ENCODE measurements around the gene IFT172.
A peak's percentile ranks its signal among the peaks of the same experiment; 100 is the strongest.
"Not testable (repeated sequence)": the region's sequence is repeated elsewhere in the genome, so short reads cannot be mapped to it uniquely, and the experiment has no call there.

Gene IFT172

DNA sequence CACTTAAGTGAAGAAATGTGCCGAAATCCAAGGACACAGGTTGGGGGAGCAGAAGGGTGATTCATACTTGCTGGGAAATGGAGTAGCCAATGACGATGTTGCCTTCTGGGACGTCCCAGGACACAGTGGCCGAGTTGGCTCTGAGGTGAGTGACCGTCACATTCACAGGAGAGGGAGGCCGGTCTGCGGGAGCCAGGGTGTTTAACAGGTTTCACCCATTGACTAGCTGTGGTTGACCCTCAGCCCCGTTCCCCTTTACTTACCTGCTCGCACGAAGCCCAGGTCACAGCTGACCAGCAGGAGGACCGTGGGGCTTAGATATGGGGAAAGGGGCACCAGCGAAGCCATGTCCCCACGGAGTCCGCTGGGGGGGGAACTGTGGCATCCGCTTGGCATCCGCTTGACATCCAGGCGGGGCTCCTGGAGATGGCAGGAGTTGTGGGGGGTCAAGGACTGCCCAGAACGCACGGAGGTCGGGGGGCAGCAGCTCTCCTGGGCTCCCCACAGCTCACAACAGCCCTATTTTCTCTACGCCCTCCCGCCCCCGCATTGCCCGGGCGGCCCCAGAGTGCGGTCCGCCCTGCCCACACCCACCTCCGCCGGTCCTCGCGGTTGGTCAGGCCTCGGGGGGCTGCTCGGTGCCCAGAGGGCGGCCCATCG, 4.9 kb upstream of the IFT172 start:
- DNase-seq: no peak

DNA sequence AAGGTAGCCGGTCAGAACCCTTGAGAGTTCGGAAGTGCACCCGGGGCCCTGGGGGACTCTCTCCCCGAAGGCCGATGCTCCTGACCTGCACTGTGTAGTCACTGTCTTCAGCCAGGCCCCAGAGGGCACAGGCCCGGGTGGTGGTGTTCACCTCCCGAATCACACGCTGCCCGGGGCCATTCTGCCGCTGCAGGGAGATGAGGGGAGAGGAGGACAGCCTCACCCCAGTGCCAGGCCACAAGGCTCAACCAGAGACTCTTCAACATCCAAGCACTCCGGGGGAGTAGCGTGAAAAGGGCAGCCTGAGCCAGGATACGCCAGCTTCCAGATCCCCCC, 4.4 kb upstream of the IFT172 start:
- DNase-seq: no peak

DNA sequence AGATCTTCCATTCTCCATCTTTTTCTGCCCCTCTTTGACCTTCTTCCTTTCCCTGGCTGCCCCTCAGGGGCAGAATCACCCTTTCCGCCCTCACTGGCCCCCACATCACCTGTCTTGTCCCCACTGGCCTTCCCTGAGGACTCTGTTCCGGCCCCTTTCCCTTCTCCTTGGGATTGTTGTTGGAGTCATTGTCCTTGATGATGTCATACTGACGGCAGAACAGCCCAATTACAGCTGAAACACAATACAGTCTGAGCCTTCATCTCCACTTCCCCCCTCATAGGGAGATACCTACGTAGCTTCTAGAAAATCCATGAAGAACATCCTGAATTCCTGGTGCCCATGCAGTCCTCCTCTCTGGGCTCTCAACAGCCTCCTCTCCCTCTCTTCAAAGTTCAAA, 3.0 kb upstream of the IFT172 start:
- no peak for DNase-seq

DNA sequence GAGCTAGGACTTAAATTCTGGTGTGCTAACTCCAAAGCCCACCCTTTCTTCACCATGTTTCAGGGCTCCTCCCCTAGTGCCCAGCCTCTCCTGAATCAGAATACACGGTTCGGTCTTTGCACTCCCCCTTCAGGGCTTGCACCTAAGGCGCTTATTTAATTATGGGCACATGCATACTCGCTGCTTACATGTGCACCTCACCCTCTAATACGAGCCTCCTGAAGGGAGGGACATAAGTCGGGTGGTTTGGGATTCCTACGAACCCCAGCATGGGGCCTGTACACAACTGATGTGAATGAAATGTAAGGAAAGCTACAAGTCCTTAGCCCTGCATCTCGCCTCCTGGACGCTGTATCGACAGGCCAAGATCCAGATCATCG, 435 bp downstream of the IFT172 start:
- DNase-seq: no peak

DNA sequence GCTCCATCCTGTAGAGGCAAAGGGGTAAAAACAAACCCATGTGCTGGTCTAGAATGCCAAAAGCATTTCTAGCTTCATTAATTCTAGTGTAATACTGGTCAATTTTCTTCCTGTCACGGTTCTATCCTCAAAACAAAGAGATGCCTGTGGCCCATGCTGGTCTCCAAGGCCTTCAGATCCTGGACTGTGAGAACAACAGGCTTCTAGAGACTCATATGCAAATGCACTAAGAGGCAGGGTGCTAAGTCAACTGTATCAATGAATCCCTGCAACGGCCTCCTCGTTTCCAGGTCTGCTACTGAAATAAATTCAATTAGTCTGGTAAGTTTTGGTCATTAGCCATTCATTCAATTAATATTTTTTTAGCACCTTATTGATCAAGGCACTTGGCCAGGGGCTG, 4.0 kb downstream of the IFT172 start:
- no peak for DNase-seq

DNA sequence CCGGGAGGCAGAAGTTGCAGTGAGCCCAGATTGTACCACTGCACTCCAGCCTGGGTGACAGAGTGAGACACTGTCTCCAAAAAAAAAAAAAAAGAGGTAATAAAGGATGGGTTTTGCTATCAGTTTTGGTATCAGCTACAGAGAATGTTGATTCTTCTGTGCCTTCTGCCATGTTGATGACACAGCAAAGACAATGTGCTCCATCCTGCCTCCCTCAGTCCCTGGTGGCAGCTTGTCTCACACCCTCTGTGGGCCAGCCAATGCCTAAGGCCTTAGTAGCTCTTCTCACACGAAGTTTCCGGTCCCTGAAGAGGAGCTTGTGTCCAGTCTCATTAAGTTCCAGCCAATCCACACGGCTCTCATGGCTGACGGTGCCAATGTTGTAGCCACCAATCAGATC, 17.6 kb downstream of the IFT172 start:
- no peak for DNase-seq

DNA sequence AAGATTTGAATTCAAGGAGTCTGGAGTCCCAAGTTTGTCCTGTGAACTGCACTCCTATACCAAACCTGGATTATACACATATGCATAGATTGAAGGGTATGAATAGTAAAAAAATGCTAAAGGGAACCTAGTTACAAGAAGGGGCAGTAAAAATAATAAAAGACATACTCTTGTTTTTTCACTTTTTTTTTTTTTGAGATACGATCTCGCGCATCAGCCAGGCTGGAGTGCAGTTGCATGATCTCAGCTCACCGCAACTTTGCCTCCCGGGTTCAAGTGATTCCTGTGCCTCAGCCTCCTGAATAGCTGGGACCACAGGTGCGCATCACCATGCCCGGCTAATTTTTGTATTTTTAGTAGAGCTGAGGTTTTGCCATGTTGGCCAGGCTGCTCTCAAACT, 25.1 kb downstream of the IFT172 start:
- no peak for DNase-seq

DNA sequence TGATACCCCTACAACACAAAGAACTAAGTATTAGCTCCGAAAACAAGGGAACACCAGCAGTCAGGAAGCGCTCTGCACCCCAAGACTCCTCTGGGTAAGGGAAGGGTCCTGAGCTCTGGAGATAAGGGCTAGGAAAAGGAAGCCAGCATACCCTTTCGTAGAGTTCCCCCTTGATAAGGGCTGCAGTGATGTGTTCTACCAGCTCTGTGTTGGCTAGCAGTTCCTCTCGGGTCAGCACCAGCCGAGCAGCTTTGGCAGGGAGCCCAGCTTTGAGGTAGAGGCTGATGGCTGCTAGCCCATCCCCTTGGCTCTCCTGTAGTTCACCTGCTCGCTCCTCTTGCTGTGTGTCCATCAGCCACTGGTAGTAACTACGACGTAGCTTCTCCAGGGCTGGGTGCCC, 28.4 kb downstream of the IFT172 start:
- no peak for DNase-seq

DNA sequence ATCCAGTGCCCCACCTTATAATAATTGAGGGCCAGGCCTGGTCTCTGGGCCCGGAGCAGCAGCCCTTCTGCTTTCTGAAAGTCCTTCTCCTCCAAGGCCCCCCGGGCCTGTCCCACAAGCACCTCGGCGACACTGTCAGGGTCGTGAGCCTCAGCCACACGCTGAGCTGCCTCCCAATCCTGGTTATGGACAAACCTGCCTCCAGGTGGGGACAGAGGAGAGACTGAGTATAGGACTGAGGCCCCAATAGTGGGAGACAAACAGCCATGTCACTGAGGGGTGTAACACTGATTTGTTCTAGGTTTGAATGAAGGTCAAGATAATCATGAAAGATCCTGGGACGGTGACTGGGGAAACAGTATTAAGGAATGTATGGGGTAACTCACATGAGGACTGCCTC, 35.6 kb downstream of the IFT172 start:
- DNase-seq: no peak

DNA sequence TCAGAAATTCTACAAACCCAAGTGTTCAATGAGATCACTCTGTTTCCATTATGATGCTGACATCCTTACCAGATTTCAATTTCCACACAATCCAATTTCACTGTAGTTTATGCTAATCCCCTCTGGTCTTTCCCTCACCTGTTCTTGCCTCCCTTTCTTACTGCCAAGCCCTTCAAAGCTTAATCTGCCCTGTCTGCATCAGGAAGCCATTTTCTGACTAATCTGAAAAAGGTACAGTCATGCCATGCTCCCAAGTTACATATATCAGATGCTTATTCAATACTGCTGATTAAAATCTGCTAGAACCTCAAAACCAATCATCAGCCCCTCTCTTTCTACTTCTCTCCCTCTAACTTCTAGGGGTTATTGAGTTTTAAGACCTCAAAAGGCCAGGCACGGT, 38.4 kb downstream of the IFT172 start:
- DNase-seq: no peak

DNA sequence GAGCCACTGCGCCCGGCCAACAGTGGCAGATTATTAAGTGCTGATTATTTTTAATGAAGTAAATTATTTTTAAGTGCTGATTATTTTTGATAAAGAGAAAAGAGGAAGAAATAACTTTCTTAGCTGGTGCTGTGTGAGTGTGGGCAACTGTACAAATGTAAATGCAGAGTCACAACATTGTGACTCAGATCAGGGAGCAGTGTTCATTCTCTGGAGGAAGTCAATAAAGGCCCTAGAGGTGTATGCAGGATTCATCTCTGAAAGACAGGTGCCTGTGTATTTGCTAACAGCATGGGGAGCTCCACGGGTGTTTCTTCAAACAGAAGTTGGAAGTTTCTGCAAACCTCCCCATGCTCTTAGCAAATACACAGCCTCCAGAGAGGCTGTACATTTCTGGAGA, 41.2 kb downstream of the IFT172 start:
- DNase-seq: no peak

DNA sequence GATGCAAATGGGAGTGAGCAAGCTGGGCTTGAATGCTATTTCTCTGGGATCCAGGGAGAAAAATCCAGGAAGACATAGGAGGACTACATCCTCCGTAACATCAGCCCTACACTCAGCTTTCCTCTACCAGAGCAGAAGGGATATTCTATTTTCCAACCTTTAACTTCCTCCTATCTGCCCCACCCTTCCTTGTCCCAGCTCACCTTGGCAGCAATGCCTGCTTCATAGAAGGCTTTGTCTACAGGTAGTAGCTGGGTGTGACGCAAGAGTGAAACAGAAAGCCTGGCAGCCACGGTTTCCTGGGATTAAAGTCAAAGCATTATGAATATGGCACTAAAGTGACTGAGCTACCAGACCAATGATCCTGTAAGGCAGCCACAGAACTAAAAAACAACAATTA, 43.5 kb downstream of the IFT172 start:
- DNase-seq: no peak

DNA sequence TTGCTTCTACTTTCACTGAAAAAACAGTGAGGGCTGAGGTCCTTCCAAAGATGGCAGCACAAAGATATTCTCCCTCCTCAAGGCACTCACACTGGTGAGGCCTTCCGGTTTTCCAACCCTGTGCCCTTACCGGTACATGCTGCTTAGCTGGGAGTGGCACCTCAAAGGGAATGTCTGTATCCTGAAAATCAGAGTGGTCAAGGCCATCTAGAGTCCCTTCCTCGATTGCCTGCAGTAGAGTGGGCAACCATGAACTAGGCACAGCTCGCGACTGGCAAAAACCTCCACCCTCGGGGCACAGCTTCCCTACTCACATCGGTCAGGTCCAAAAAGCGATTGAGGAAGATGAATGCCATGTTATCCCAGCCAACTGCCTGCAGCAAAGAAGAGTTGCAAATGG, 43.9 kb downstream of the IFT172 start:
- no peak for DNase-seq

DNA sequence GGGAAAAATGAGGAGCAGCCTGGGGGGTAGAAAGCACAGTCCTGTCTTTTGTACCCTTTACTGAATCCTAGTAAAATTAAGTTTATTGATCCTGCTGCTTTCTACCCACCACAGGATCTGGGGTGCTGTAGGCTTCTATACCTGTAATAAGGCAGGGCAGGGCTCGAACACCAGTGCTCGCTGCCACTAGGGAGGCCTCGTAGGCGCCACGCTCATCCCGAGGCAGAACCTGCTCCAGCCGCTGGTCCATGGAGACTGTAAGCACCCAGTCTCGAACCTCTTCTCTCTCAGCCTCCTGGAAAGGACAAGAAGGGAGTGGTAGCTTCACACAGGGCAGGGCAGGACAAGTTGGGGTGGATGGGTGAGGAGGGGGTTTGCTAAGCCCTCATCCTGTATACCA, 44.4 kb downstream of the IFT172 start:
- no peak for DNase-seq

DNA sequence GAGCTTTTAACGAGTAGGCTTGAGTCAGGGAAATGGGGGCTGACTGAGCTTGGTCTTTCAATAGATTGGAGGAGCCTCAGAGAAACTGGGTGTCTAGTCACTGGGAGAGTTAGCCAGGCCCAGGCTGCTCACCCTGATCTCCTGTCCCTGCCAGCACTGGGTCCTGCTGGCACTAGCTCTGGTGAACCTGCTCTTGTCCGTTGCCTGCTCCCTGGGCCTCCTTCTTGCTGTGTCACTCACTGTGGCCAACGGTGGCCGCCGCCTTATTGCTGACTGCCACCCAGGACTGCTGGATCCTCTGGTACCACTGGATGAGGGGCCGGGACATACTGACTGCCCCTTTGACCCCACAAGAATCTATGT, 46.6 kb downstream of the IFT172 start:
- DNase-seq: no peak

DNA sequence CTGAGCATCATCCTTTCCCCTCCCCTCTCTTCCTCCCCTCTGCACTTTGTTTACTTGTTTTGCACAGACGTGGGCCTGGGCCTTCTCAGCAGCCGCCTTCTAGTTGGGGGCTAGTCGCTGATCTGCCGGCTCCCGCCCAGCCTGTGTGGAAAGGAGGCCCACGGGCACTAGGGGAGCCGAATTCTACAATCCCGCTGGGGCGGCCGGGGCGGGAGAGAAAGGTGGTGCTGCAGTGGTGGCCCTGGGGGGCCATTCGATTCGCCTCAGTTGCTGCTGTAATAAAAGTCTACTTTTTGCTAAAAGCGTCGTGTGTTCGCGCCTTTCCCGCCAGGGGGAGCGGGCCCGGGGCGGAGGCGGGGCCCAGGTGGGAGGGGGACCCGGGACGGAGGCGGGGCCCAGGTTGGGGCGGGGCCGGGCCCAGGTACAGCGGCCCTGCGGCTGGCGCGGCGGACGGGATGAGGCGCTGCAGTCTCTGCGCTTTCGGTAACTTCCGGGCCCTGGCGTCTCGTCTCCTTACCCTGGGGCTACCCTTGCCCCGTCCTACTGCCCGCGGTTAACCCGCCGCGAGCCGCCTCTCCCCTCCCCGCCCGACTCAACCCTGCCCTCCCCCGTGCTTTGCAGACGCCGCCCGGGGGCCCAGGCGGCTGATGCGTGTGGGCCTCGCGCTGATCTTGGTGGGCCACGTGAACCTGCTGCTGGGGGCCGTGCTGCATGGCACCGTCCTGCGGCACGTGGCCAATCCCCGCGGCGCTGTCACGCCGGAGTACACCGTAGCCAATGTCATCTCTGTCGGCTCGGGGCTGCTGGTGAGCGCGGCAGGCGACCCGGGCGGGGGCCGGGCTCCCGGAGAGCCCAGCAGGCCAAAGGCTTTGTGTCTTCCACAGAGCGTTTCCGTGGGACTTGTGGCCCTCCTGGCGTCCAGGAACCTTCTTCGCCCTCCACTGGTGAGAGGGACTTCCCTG, 47.3 kb downstream of the IFT172 start, which contains the start of gene KRTCAP3:
TSS of gene KRTCAP3 (plus strand) at position 424 of the 962 bp plus-strand sequence. CDS start at position 456, 32 bp downstream.
- DNase-seq: no peak

DNA sequence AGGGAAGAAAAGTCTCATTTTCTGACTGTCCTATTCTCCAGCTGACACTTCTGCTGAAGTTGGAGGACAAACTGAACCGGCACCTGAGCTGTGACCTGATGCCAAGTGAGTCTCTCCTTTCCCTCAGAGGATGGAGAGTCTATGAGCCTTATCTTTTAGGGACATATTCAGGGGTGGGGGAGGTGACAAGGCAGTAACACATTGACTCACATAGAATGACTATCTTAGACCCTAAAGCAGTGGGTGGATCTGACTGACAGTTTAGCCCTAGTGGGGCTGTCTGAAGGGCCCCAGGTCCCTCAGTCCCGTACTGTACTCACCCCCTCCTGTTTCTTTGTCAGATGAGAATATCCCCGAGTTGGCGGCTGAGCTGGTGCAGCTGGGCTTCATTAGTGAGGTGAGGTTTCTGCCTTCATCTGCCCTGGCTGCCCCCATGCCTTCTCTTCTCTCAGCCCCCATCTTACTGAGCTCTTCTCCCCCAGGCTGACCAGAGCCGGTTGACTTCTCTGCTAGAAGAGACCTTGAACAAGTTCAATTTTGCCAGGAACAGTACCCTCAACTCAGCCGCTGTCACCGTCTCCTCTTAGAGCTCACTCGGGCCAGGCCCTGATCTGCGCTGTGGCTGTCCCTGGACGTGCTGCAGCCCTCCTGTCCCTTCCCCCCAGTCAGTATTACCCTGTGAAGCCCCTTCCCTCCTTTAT, 48.2 kb downstream of the IFT172 start:
- DNase-seq: no peak

DNA sequence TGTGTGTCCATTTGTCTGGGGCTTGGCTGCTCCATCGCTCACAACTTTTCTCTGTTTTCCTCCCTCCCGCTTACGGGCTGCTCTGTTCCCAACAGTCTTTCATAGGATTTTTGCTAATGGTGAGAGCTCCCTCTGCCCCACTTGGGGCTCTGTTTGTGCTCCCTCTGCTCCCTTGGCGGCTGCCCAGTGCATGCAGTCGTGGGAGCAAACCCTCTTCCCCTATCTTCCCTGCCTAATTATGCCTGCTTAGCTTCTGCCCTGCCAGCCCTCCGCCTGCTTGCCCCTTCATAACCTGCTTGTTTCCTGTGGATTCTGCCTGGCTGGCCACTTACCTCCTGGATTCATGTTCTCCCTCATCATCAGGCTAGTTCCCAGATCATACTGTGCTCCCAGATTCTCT, 53.9 kb downstream of the IFT172 start:
- no peak for DNase-seq

DNA sequence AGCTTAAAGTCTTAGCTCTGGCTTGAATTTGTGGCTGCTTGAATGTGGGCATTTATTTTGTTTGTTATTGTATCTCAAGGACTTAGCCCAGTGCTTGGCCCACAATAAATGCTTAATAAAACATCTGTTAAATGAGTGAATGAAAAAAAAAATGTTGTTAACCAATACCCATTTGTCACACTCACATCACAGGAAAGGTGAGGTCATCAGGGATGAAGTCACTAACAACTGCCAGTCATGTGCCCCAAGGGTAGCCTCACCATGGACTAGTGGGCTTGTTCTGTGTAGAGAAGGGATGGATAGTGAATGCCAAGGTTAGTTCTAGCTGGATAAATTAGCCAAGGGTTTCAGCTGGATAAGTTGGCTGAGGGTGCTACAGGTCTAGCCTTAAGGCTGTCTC, 58.1 kb downstream of the IFT172 start:
- DNase-seq: no peak

DNA sequence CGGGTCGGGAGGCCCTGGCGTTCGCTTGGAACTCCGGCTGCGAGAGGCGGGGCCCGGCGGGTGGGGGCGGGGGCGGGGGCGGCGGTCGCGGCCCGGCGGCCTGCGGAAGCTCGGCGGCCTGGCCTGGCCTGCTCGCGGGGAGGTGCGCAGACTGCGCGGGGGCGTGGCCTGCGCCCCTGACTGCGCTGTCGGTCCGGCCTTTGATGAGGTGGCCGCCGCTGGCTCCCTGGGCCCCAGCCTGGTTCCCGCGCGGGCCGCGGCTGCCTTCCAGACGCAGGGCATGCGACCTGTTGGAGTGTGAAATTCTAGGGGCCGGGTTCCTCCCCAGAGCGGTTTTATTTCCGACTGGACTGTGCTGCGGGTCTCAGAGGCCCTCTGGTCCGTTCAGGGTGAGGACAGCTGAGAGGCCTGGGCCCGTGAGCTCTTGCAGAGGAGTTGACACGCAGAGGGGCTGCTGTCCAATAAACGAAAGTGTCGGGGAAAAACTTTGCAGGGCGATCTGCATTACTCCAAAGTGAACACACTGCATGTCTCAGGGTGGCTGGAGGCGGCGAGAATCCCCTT, 60.5 kb downstream of the IFT172 start:
- DNase-seq: peak; percentile 45

DNA sequence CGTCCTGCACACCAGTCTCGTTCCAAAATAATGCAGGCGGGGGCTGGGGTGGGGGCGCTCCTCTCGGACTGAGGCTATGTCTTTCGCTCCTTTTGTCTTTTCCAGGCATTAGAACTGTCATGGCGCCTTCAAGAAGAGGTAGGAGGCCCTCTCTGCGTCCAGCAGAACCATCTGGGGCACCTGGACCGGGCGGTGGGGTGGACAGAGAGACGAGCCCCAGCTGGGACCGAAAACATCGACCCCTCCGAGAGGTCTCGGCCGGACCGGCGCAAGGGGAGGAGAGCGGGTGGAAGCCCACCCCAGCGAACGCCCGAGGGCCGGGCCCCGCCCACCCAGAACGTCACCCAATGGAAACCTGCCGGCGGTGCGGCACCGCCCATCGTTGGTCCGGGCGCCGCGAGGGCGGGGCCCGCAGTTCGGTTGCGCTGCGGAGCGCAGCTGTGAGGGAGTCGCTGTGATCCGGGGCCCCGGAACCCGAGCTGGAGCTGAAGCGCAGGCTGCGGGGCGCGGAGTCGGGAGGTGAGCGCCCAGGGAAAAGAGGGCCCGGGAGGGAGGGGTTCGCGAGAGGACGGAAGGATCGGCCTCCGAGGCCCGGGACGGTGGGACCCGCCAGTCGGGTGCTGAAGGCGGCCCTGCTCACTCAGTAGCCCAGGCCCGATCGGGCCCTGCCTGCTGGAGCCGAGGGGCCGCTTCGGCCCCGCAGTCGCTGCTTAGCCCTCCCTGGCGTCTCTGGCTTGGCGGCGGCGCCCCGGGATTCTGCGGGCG, 61.1 kb downstream of the IFT172 start, which contains the start of gene NRBP1:
TSS of gene NRBP1 (plus strand) at position 419 of the 765 bp plus-strand sequence. CDS start 4,643 bp downstream, outside the sequence.
- DNase-seq: peak; percentile 71

DNA sequence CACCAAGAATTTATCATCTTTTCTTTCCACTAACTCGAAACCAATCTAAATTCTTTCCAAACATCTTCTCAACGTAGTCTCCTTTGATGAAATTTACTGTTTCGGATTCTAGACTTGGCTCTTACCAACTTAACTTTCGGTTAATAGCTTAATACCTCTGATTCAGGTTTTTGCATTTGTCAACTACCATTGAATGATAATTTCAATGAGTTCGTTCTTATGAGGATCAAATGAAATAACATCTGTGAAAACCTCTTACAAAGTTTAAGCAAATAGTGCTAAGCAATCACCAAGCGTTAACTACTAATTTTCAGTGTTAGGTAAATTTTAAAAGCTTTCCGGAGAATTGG, 61.7 kb downstream of the IFT172 start:
- DNase-seq: no peak

DNA sequence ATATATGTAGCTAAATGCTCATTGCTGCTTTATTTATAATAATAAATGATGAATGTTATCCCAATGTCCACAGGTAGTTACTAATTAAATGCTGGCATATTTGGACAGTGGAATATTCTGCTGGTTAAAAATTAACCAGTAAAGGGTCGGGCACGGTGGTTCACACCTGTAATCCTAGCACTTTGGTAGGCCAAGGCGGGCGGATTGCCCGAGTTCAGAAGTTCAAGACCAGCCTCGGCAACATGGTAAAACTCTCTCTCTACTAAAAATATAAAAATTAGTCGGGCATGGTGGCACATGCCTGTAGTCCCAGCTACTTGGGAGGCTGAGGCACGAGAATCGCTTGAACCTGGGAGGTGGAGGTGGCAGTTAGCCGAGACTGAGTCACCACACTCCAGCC, 64.5 kb downstream of the IFT172 start:
- DNase-seq: not testable (repeated sequence)
